ENCODE results near the gene WDR44. TPM values are rescaled to one million over a fixed set of nuclear protein-coding genes. Genes with fewer than 3 reads are reported as not detected.
A peak's percentile ranks its signal among the peaks of the same experiment; 100 is the strongest.
"Not testable (repeated sequence)": the region's sequence is repeated elsewhere in the genome, so short reads cannot be mapped to it uniquely, and the experiment has no call there.

WDR44 gene
- total RNA-seq, 1 donor from 2014 or later = 16.7 TPM

DNA sequence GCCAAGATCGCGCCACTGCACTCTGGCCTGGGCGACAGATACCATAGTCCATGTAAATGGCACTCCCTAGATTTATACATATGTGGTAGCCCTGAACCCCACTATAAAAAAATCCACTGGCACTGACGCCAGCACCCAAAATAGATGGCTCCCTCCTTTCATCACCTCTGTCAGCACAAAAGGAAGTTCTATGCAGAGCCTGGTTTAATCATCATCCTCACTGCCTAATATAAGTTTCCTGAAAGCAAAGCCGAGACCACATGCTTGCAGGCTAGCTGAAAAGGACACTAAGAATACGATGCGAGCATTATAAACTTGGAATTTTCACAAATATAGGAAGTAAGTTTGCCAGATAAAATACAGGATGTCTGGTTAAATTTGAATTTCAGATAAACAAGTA lies 122.2 kb downstream of the WDR44 start:
- H3K27ac ChIP-seq = no peak overlapping the region
- no peaks in the 10 kb centered on the region for H3K4me1 ChIP-seq
- H3K9me3 ChIP-seq = no peaks in the 10 kb centered on the region
- no peak overlapping the region for H3K4me3 ChIP-seq
- ATAC-seq = no peak
- no peak for DNase-seq
- TF ChIP-seq, protein P1, sequence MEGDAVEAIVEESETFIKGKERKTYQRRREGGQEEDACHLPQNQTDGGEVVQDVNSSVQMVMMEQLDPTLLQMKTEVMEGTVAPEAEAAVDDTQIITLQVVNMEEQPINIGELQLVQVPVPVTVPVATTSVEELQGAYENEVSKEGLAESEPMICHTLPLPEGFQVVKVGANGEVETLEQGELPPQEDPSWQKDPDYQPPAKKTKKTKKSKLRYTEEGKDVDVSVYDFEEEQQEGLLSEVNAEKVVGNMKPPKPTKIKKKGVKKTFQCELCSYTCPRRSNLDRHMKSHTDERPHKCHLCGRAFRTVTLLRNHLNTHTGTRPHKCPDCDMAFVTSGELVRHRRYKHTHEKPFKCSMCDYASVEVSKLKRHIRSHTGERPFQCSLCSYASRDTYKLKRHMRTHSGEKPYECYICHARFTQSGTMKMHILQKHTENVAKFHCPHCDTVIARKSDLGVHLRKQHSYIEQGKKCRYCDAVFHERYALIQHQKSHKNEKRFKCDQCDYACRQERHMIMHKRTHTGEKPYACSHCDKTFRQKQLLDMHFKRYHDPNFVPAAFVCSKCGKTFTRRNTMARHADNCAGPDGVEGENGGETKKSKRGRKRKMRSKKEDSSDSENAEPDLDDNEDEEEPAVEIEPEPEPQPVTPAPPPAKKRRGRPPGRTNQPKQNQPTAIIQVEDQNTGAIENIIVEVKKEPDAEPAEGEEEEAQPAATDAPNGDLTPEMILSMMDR (IDR thresholded peaks at IDR 0.05) = no peak
- intact Hi-C loops (cut with DNase I) = no loop called here
- H3K36me3 ChIP-seq = no peaks in the 10 kb centered on the region
- no peaks in the 10 kb centered on the region for H3K27me3 ChIP-seq (ENCODE audit: low read depth)

DNA sequence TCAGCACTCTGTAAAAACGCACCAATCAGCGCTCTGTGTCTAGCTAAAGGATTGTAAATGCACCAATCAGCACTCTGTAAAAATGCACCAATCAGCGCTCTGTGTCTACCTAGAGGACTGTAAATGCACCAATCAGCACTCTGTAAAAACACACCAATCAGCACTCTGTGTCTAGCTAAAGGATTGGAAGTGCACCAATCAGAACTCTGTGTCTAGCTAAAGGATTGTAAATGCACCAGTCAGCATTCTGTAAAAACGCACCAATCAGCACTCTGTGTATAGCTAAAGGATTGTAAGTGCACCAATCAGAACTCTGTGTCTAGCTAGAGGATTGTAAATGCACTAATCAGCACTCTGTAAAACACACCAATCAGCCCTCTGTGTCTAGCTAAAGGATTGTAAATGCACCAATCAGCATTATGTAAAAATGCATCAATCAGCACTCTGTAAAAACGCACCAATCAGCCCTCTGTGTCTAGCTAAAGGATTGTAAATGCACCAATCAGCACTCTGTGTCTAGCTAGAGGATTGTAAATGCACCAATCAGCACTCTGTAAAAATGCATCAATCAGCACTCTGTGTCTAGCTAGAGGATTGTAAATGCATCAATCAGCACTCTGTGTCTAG lies 124.9 kb downstream of the WDR44 start:
- ATAC-seq; H3K36me3 ChIP-seq; H3K4me1 ChIP-seq; DNase-seq; H3K27ac ChIP-seq; H3K9me3 ChIP-seq; H3K27me3 ChIP-seq (ENCODE audit: low read depth); H3K4me3 ChIP-seq; intact Hi-C loops (cut with DNase I): not testable (repeated sequence)

DNA sequence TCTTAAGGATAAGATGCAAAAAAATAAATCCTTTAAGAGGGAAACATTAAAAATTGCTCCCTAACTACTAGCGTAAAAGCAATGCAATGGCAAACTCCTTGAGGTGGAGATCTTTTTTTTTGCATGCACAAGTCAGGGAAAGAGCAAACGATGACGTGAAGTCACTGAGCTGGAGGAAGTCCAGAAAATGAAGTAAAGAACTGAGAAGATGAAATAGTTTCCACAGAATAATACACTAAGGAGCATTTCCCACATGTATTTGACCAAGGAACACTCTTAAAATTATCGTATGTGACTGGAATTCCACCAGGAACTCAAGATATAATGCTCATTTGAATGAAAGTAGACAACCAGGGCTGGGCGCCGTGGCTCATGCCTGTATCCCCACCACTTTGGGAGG lies 128.7 kb downstream of the WDR44 start:
- Histone ChIP-seq H3K27ac (no peak overlapping the region), H3K36me3 (no peaks in the 10 kb centered on the region), H3K9me3 (no peaks in the 10 kb centered on the region), H3K27me3 (ENCODE audit: low read depth) (no peaks in the 10 kb centered on the region), H3K4me3 (no peak overlapping the region), H3K4me1 (no peaks in the 10 kb centered on the region)
- intact Hi-C loops (cut with DNase I) = no loop called here
- ATAC-seq (peak in 1 of 2 donors; percentile 69), DNase-seq (no peak)
- TF ChIP-seq, protein P1 (IDR thresholded peaks at IDR 0.05) = no peak

DNA sequence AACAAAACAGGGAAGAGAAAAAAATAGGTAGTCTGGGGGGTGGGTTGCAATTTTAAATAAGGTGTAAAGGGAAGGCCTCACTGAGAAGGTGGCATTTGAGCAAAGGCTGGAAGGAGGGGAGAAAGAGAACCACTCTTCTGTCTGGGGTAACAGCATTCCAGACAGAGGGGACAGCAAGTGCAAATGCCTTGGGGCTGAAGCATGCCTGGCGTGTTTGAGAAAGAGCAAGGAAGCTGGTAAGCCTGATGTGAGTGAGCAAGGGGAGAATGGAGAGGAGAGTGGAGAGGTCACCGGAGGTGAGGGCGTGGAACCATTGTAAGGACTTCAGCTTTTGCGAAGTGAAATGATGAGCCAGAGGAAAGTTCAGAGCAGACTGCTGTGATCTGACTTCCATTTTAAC lies 130.0 kb downstream of the WDR44 start:
- intact Hi-C loops (cut with DNase I) = no loop called here
- no peaks in the 10 kb centered on the region for H3K36me3 ChIP-seq
- H3K4me1 ChIP-seq = no peaks in the 10 kb centered on the region
- no peaks in the 10 kb centered on the region for H3K9me3 ChIP-seq
- no peaks in the 10 kb centered on the region for H3K27me3 ChIP-seq (ENCODE audit: low read depth)
- no peak for DNase-seq
- no peak overlapping the region for H3K27ac ChIP-seq
- no peak overlapping the region for H3K4me3 ChIP-seq
- TF ChIP-seq, protein P1 (IDR thresholded peaks at IDR 0.05) = no peak
- peak in 1 of 2 donors; percentile 70 for ATAC-seq

DNA sequence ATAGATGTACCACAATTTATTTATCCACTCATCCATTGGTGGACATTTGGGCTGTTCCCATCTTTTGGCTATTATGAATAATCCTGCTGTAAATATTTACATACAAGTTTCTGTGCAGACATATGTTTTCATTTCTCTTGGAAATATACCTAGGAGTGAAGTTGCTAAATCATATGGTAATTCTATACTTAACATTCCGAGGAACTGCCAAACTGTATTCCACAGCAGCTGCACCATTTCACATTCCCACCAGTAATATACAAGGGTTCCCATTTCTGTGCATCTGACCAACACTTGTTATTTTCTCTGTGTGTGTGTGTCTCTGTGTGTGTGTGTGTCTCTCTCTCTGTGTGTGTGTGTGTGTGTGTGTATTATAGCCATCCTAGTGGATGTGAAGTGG lies 134.3 kb downstream of the WDR44 start:
- H3K4me3 ChIP-seq = no peak overlapping the region
- H3K4me1 ChIP-seq = no peaks in the 10 kb centered on the region
- no peak for DNase-seq
- no peaks in the 10 kb centered on the region for H3K36me3 ChIP-seq
- intact Hi-C loops (cut with DNase I) = no loop called here
- no peaks in the 10 kb centered on the region for H3K9me3 ChIP-seq
- H3K27ac ChIP-seq = no peak overlapping the region
- H3K27me3 ChIP-seq (ENCODE audit: low read depth) = no peaks in the 10 kb centered on the region
- no peak for ATAC-seq
- TF ChIP-seq, protein P1 (IDR thresholded peaks at IDR 0.05) = no peak

DNA sequence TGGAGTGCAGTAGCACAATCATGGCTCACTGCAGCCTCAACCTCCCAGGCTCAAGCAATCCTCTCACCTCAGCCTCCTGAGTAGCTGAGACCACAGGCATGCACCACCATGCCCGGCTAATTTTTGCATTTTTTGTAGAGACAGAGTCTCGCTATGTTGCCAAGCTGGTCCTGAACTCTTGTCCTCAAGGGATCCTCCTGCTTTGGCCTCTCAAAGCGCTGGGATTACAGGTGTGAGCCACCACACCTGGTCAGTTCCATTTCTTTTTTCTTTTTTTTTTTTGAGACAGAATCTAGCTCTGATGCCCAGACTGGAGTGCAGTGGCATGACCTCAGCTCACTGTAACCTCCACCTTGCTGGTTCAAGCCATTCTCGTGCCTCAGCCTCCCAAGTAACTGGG lies 136.5 kb downstream of the WDR44 start:
- H3K27ac ChIP-seq; intact Hi-C loops (cut with DNase I); H3K27me3 ChIP-seq (ENCODE audit: low read depth); H3K36me3 ChIP-seq; H3K4me1 ChIP-seq; H3K4me3 ChIP-seq; ATAC-seq; H3K9me3 ChIP-seq; DNase-seq: not testable (repeated sequence)

Measured in lower lobe of right lung (tissue), 2 donors.